GM12801 (cell line): Measurements from ENCODE around the gene ALK.

ENCODE experiments used
- TF ChIP-seq, protein P1 (sequence below): IDR thresholded peaks from one replicate; pipeline ENCODE4 v1.5.1; 2011; ENCODE audit warnings: control low read depth; ENCODE audit not compliant: insufficient read length; ENCODE audit errors: extremely low read depth

Gene ALK

DNA sequence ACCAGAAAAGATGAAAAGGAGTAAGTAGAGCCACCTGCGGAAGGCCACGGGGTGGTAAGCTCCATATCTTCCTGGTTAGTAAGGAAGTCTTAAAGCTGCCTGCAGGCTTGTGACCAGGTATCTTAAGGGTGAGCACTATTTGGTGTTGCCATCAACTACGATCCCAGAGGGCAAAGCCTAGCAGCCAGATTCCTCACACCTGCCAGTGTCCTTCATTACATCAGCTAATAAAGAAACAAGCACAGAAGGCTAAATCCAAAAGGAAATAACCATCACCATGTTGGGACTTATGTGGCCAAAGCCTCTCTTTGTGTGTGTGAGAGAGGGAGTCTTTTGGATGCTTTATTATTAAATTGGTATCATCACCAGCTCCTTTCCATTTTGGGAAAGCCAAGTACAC, 123.5 kb downstream of the ALK start:
- TF ChIP-seq, protein P1, sequence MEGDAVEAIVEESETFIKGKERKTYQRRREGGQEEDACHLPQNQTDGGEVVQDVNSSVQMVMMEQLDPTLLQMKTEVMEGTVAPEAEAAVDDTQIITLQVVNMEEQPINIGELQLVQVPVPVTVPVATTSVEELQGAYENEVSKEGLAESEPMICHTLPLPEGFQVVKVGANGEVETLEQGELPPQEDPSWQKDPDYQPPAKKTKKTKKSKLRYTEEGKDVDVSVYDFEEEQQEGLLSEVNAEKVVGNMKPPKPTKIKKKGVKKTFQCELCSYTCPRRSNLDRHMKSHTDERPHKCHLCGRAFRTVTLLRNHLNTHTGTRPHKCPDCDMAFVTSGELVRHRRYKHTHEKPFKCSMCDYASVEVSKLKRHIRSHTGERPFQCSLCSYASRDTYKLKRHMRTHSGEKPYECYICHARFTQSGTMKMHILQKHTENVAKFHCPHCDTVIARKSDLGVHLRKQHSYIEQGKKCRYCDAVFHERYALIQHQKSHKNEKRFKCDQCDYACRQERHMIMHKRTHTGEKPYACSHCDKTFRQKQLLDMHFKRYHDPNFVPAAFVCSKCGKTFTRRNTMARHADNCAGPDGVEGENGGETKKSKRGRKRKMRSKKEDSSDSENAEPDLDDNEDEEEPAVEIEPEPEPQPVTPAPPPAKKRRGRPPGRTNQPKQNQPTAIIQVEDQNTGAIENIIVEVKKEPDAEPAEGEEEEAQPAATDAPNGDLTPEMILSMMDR, result no peak

DNA sequence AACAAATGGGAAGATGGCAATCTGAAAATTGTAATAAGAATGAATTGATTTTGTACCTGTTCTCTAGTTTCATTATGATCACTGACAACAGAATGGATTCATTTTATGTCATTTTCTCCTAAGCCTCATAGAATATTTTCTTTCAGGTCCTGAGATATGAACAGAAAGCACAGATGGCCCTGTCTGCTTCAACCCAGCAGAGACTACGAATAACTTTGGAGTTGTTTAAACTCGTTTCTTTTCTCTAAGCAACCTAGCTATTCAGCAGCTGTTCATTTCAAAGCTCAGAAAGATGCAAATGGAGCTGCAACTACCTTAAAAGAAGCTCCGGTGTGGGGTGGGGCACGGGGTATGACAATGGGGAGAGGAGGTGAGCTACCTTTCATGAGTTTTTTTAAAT, 124.9 kb downstream of the ALK start:
- TF ChIP-seq, protein P1, result no peak

DNA sequence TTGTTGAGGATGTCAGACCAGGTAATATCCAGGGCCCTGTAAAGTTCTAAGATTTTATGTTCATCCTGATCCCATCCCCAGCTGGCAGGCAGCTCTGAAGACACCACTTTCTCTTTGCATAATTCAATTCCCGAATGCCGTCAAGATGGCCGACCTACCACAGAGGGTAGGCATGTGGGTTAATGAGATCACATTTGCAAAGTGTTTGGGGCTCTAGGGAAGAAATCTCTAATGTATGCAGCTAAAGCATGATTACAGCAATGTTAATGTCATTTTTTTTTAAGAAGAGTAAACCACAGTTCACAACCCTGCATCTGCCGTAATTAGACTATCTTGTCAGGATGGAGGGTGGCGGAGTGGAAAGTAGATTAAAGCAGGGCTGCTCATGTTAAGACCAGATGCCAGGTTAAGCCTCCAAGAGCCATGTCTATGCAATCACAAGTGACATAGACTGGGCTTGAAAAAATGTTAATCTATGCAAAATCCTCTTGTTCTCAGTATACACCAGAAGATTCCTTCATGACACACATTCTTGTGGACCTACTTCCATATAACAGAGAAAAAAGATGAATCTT, 131.4 kb downstream of the ALK start:
- TF ChIP-seq, protein P1, result no peak

DNA sequence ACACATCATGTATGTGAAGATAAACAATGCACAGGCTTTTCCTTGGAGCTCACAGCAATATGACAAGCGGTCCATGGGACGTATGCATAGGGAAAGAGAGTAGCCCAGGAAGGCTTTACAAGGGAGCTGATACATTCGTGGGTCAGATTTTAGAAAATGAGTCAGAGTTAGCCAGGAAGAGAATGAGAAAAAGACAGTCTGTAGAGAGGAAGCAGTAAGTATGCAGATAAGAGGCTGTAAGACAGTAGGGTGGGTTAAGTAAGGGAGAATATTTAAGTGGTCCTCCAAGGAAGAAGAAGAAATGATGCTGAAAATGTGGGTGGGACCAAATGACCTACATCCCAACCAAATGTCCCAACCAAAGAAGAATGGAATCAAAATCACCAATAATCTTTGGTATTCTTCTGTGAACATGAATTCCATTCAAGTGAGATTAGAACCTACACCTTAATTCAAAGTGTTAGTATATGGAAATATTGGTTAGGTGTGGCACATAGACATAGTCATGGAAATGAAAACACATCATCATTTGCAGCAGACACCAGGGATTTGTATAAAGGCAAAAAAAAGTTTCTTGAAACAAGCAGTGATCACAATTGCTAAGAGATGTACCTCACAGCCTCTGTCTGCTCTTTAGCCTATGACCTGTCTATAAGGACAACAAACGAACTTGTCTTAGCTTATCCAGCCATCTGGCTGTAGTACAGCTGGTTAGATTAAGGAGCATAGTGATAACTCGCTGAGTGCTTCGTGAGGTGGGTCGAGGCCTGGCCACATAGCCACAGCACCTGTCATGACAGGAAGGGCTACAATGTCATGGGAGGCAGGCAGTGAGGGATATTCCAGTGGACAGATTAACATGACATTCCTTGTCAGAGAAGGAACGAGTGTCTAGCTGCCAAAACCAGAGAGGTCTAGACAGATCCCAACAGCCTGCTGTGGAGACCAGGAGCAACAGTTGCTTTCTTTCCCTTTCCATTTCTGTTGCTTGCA, 133.6 kb downstream of the ALK start:
- TF ChIP-seq, protein P1, result no peak

DNA sequence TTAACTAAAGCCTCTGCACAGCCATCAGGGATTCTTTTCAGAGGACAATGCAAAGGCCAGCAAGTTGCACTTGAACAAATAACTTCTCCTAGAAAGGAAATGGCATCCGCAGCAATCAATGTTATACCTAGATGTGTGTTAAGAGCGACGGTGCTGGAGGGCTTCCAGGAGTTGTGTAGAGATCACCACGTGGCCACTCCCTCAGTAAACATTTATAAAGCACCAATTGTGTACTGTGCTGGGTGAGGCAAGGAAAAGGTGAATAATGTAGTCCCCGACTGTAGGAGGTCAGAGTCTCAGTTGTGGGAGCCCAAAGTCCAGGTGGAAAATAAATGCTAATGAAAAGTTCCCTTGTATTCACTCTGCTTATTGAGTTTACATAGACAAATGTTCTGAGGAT, 135.0 kb downstream of the ALK start:
- TF ChIP-seq, protein P1, result no peak

DNA sequence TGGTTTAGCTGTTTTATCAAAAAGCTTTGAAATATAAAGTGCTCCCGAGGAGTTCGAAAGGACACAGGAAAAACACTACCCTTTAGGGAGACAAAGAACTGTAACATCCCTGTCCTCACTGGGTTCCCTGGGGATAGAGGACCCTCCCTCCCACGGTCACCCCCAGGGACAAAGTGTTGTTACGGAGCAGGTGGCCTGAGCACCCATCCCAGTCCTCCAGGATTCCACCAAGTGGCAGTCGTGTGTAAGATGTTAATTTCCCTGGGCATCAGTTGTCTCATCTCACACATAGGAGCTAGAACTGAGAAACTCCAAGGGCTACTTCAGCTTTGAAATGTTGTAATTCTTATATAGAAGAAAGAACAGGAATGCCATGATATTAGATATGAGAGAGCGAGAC, 137.7 kb downstream of the ALK start:
- TF ChIP-seq, protein P1, result no peak

DNA sequence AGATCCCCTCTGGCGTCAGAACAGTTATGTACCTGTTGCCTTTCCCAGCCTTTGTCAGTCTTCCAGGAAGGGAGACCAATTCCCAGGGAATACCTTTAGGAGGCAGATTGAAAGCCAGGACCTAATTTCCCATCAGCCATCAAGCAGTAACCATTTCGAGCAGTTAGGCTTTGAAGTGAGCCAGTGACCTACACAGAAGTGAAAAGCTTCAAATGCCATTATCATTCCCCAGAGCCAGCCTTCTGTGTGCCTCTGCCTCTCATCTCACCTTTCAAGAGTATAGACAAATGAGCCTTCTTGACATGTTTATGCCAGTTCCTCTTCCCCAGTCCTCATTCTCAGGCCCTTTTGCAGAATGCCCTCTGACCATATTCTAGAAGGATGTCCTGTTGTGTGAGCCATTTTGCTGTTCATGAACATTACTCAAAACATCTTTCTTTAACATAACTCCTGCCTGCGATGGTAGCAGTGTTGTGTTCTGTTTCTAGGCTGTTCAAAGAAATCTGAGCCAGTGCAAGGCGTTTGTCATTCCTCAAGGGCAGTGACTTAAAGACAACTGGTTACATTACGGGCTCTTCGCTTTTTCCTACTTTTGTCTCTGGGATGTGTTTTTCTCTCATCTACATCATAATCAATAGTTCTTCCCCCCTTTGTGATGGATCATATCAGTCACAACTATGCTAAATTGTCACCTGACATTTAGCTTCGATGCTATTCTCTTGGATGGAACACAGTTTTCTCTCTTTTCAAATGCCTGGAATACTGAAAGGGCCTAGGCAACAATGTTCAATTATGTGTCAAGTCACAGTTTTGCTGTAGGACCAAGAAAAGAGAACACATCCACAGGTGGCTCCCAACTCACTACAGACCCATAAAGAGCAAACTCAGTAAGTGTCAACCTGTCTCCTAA, 138.6 kb downstream of the ALK start:
- TF ChIP-seq, protein P1, result no peak
